ENCODE data around the gene TRIP13. TPM values are rescaled to one million over a fixed set of nuclear protein-coding genes. Genes with fewer than 3 reads are reported as not detected.

The TRIP13 gene
- total and polyA plus RNA-seq, 2 of the 4 experiments (the other 2 are of a cell fraction): 17.1 to 35.5 TPM

DNA sequence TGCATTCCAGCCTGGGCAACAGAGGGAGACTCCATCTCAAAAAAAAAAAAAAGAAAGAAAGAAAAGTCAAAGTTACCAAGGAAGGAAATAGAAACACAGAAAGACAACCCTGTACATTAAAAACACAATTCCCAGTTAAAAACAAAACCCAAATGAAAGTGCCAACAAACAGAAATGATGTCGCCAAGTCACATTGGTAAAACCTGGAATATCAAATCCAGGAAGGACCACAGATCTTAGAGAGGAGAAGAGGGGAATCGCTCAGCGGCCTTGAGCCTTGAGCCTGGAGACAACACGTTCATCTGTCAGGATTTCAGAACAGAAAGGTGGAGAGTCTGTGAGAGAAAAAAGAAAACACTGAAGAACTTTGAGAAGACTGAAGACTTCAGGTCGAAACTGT is 40.7 kb upstream of the TRIP13 start:
- Histone ChIP-seq H3K36me3 (ENCODE audit: control insufficient read depth, insufficient read depth, low read length) (no peaks in the 10 kb centered on the region), H3K18ac (ENCODE audit: low read depth, low read length) (no peak overlapping the region), H2AFZ (replicated peaks; ENCODE audit: low read length, poor library complexity) (no peak overlapping the region), H3K23ac (ENCODE audit: low read depth, low read length) (no peak overlapping the region), H2AK9ac (replicated peaks; ENCODE audit: low read depth, low read length, poor library complexity) (no peak overlapping the region), H3K4me1 (ENCODE audit: control insufficient read depth, insufficient read depth, low read length) (no peaks in the 10 kb centered on the region), H4K5ac (ENCODE audit: low read depth, low read length) (no peak overlapping the region), H3K9me1 (ENCODE audit: insufficient read depth, low read length) (peaks cover 10% of the 10 kb centered on the region), H3K9me3 (ENCODE audit: control insufficient read depth, insufficient read depth, low read length) (no peaks in the 10 kb centered on the region), H3K56ac (ENCODE audit: extremely low read depth, insufficient read depth, low read length) (no peak overlapping the region), H3K4ac (ENCODE audit: low read depth, low read length) (no peak overlapping the region), H2BK120ac (ENCODE audit: low read depth, low read length) (no peak overlapping the region), H2AK5ac (ENCODE audit: low read depth, low read length) (no peak overlapping the region), H3K9ac (ENCODE audit: low read depth, low read length) (no peak overlapping the region), H2BK15ac (ENCODE audit: low read depth, low read length) (no peak overlapping the region), H4K91ac (ENCODE audit: insufficient read depth, low read depth, low read length) (no peak overlapping the region), H4K20me1 (ENCODE audit: insufficient read depth, low read length) (peaks cover 13% of the 10 kb centered on the region), H3K4me2 (ENCODE audit: low read depth, low read length) (no peak overlapping the region), H4K8ac (ENCODE audit: low read depth in 2 of 2, low read length in 2 of 2) (no peak overlapping the region), H3K14ac (replicated peaks; ENCODE audit: low read depth, low read length) (no peak overlapping the region), H2BK20ac (ENCODE audit: low read depth, low read length) (no peak overlapping the region), H3K27me3 (ENCODE audit: control insufficient read depth, insufficient read depth, low read length) (peaks cover 5% of the 10 kb centered on the region; the same call in 1 of the 2 replicates), H3K27ac (ENCODE audit: insufficient read depth, low read length) (no peak overlapping the region), H2BK5ac (ENCODE audit: low read depth, low read length, poor library complexity, severe bottlenecking) (no peak overlapping the region), H3K4me3 (ENCODE audit: insufficient read depth, low read depth, low read length) (no peak overlapping the region), H3K79me1 (ENCODE audit: low read depth in 1 of 2, low read length in 2 of 2) (no peaks in the 10 kb centered on the region)
- WGBS, 2 experiments (ENCODE audit: extremely low coverage in 2 of 2, insufficient read length in 1 of 2): 51% methylated on average over 3 of the region's 5 CpGs; no CpG with 5 or more reads in 1 of the 2 experiments
- CTCF ChIA-PET: no interaction called here
- dilution Hi-C loops (cut with HindIII; ENCODE audit: low sequenced_read_pairs, unreplicated experiment) (no loop called here), intact Hi-C loops (cut with micrococcal nuclease) (no loop called here), in situ Hi-C loops (cut with MboI; ENCODE audit: low sequenced_read_pairs) (no loop called here)
- BruUV-seq (replicated peaks): no TSS peak
- POLR2A ChIA-PET (ENCODE audit: unreplicated experiment): no interaction called here
- TF ChIP-seq, protein P1, sequence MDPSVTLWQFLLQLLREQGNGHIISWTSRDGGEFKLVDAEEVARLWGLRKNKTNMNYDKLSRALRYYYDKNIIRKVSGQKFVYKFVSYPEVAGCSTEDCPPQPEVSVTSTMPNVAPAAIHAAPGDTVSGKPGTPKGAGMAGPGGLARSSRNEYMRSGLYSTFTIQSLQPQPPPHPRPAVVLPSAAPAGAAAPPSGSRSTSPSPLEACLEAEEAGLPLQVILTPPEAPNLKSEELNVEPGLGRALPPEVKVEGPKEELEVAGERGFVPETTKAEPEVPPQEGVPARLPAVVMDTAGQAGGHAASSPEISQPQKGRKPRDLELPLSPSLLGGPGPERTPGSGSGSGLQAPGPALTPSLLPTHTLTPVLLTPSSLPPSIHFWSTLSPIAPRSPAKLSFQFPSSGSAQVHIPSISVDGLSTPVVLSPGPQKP (IDR thresholded peaks at IDR 0.05; ENCODE audit: borderline replicate concordance, low read depth, low read length): no peak
- TF ChIP-seq, protein P2, sequence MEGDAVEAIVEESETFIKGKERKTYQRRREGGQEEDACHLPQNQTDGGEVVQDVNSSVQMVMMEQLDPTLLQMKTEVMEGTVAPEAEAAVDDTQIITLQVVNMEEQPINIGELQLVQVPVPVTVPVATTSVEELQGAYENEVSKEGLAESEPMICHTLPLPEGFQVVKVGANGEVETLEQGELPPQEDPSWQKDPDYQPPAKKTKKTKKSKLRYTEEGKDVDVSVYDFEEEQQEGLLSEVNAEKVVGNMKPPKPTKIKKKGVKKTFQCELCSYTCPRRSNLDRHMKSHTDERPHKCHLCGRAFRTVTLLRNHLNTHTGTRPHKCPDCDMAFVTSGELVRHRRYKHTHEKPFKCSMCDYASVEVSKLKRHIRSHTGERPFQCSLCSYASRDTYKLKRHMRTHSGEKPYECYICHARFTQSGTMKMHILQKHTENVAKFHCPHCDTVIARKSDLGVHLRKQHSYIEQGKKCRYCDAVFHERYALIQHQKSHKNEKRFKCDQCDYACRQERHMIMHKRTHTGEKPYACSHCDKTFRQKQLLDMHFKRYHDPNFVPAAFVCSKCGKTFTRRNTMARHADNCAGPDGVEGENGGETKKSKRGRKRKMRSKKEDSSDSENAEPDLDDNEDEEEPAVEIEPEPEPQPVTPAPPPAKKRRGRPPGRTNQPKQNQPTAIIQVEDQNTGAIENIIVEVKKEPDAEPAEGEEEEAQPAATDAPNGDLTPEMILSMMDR (conservative IDR thresholded peaks at IDR 0.05; ENCODE audit: low read depth, low read length): no peak
- TF ChIP-seq, protein P3, sequence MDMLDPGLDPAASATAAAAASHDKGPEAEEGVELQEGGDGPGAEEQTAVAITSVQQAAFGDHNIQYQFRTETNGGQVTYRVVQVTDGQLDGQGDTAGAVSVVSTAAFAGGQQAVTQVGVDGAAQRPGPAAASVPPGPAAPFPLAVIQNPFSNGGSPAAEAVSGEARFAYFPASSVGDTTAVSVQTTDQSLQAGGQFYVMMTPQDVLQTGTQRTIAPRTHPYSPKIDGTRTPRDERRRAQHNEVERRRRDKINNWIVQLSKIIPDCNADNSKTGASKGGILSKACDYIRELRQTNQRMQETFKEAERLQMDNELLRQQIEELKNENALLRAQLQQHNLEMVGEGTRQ (IDR thresholded peaks at IDR 0.05; ENCODE audit: low read depth, low read length): no peak
- TF ChIP-seq RAD21 (IDR thresholded peaks at IDR 0.05; ENCODE audit: low read length) (no peak), MXI1 (IDR thresholded peaks at IDR 0.05; ENCODE audit: borderline replicate concordance, low read depth, low read length) (no peak), CHD1 (IDR thresholded peaks at IDR 0.05; ENCODE audit: low read depth, low read length) (no peak), MAFK (IDR thresholded peaks at IDR 0.05; ENCODE audit: low read depth, low read length) (no peak), POLR2A (IDR thresholded peaks at IDR 0.05; ENCODE audit: low read depth, low read length) (no peak), RFX5 (IDR thresholded peaks at IDR 0.05; ENCODE audit: low read depth, low read length) (no peak)
- ATAC-seq (ENCODE audit: low read depth) (no peak), DNase-seq (no peak)

Data from IMR-90 (cell line).